GM12892 (cell line): Measurements from ENCODE around the gene ACVR1.

ENCODE experiments used
- POLR2A ChIP-seq: IDR thresholded peaks from 2 replicates; pipeline ENCODE4 v1.6.1; 2011; ENCODE audit warnings: low read depth, low read length, control low read depth
- POLR2AphosphoS5 ChIP-seq: IDR thresholded peaks from 2 replicates; pipeline ENCODE4 v1.6.1; 2011; ENCODE audit warnings: low read depth, low read length, control low read depth
- TAF1 ChIP-seq: IDR thresholded peaks from 2 replicates; pipeline ENCODE4 v1.6.1; 2011; ENCODE audit warnings: low read depth, mild to moderate bottlenecking, control low read depth, low read length, borderline replicate concordance

GRCh38 chr2:157805519-157805918 is 70.6 kb downstream of the ACVR1 start:
- TF ChIP-seq POLR2A (no peak), POLR2AphosphoS5 (no peak), TAF1 (no peak)
